Trophoblast cell (in vitro differentiated cells and primary cell): ENCODE data around the gene SLC39A9.
A peak's percentile ranks its signal among the peaks of the same experiment; 100 is the strongest.

Source experiments
- DNase-seq, 2 donors: peaks; one replicate each; pipeline ENCODE4 v3.0.0-alpha.2; 2016
- H2AFZ ChIP-seq: 2 replicates; pipeline ENCODE4 v1.6.1; 2013; ENCODE audit warnings: low read length, moderate library complexity, mild to moderate bottlenecking; ENCODE audit not compliant: insufficient read depth, poor library complexity
- H2AK5ac ChIP-seq: 2 replicates; pipeline ENCODE4 v1.6.1; 2013; ENCODE audit warnings: mild to moderate bottlenecking, low read length
- H2BK120ac ChIP-seq: 2 replicates; pipeline ENCODE4 v1.6.1; 2013; ENCODE audit warnings: low read length, mild to moderate bottlenecking, moderate library complexity; ENCODE audit not compliant: insufficient read depth, poor library complexity
- H2BK12ac ChIP-seq: 2 replicates; pipeline ENCODE4 v1.6.1; 2013; ENCODE audit warnings: mild to moderate bottlenecking, low read length, moderate library complexity
- H2BK5ac ChIP-seq: 2 replicates; pipeline ENCODE4 v1.6.1; 2013; ENCODE audit warnings: low read length, low read depth, moderate library complexity, mild to moderate bottlenecking; ENCODE audit not compliant: poor library complexity
- H3K14ac ChIP-seq: 2 replicates; pipeline ENCODE4 v1.6.1; 2013; ENCODE audit warnings: mild to moderate bottlenecking, low read length
- H3K18ac ChIP-seq: 2 replicates; pipeline ENCODE4 v1.6.1; 2013; ENCODE audit warnings: mild to moderate bottlenecking, low read length
- H3K23ac ChIP-seq: 2 replicates; pipeline ENCODE4 v1.6.1; 2013; ENCODE audit warnings: low read length
- H3K27ac ChIP-seq: 2 replicates; pipeline ENCODE4 v1.5.1; 2013; ENCODE audit warnings: low read depth, mild to moderate bottlenecking, inconsistent platforms, low read length, moderate library complexity
- H3K27me3 ChIP-seq: 2 replicates; pipeline ENCODE4 v1.6.1; 2013; ENCODE audit warnings: inconsistent platforms, mild to moderate bottlenecking, low read length, moderate library complexity; ENCODE audit not compliant: insufficient read depth
- H3K36me3 ChIP-seq, 2 experiments: 1 replicate in 1 of 2; 2 replicates in 1 of 2; pipeline ENCODE4 v1.6.1; 2013; ENCODE audit warnings: low read length in 2 of 2, mild to moderate bottlenecking in 2 of 2, moderate library complexity in 1 of 2; ENCODE audit not compliant: insufficient read depth in 2 of 2, control insufficient read depth in 1 of 2
- H3K4ac ChIP-seq: 2 replicates; pipeline ENCODE4 v1.6.1; 2013; ENCODE audit warnings: low read depth, mild to moderate bottlenecking, low read length, moderate library complexity
- H3K4me1 ChIP-seq, 2 experiments: 1 replicate in 1 of 2; 2 replicates in 1 of 2; pipeline ENCODE4 v1.6.1; 2013; ENCODE audit warnings: low read length in 2 of 2, mild to moderate bottlenecking in 2 of 2, moderate library complexity in 1 of 2; ENCODE audit not compliant: insufficient read depth in 2 of 2, control insufficient read depth in 1 of 2
- H3K4me2 ChIP-seq: 2 replicates; pipeline ENCODE4 v1.6.1; 2013; ENCODE audit warnings: inconsistent platforms, mild to moderate bottlenecking, low read length, moderate library complexity
- H3K4me3 ChIP-seq: 2 replicates; pipeline ENCODE4 v1.5.1; 2013; ENCODE audit warnings: mild to moderate bottlenecking, low read depth, low read length, inconsistent platforms
- H3K79me1 ChIP-seq: one replicate; pipeline ENCODE4 v1.6.1; 2013; ENCODE audit warnings: low read length
- H3K79me2 ChIP-seq: 2 replicates; pipeline ENCODE4 v1.6.1; 2013; ENCODE audit warnings: low read length, mild to moderate bottlenecking; ENCODE audit not compliant: control insufficient read depth, insufficient read depth, poor library complexity
- H3K9ac ChIP-seq: 2 replicates; pipeline ENCODE4 v1.6.1; 2013; ENCODE audit warnings: mild to moderate bottlenecking, low read length
- H3K9me3 ChIP-seq: 2 replicates; pipeline ENCODE4 v1.6.1; 2013; ENCODE audit warnings: low read depth, mild to moderate bottlenecking, control low read depth, inconsistent platforms, low read length; ENCODE audit not compliant: insufficient read depth
- H4K12ac ChIP-seq: 2 replicates; pipeline ENCODE4 v1.6.1; 2013; ENCODE audit warnings: low read depth, mild to moderate bottlenecking, low read length, moderate library complexity
- H4K8ac ChIP-seq: 2 replicates; pipeline ENCODE4 v1.6.1; 2013; ENCODE audit warnings: low read depth, mild to moderate bottlenecking, low read length, moderate library complexity
- H4K91ac ChIP-seq: one replicate; pipeline ENCODE4 v1.6.1; 2013; ENCODE audit warnings: low read depth, mild to moderate bottlenecking, low read length, moderate library complexity
- WGBS: extraction: QIAGEN DNeasy Blood & Tissue Kit; methylation state at CpG from one replicate; pipeline ENCODE4 v1.1.7; 2013; ENCODE audit warnings: missing lambda C conversion rate; ENCODE audit not compliant: insufficient read length, insufficient coverage; ENCODE audit errors: extremely low coverage; 5-methylcytosine and 5-hydroxymethylcytosine counted together

Gene SLC39A9

GRCh38 chr14:69471436-69471835 lies 72.9 kb downstream of the SLC39A9 start:
- no peak overlapping the region for H3K4me3 ChIP-seq
- H2AK5ac ChIP-seq, result no peak overlapping the region
- no peak for DNase-seq
- peaks cover 2% of the 10 kb centered on the region for H3K9me3 ChIP-seq
- no peaks in the 10 kb centered on the region for H3K36me3 ChIP-seq
- no peak overlapping the region for H3K23ac ChIP-seq
- no peaks in the 10 kb centered on the region for H3K79me1 ChIP-seq
- no peak overlapping the region for H2BK5ac ChIP-seq
- no peak overlapping the region for H4K12ac ChIP-seq
- no peak overlapping the region for H3K4ac ChIP-seq
- no peak overlapping the region for H2AFZ ChIP-seq
- no peak overlapping the region for H2BK120ac ChIP-seq
- no peak overlapping the region for H3K9ac ChIP-seq
- no peak overlapping the region for H3K4me2 ChIP-seq
- H4K8ac ChIP-seq, result no peak overlapping the region
- no peak overlapping the region for H3K18ac ChIP-seq
- H3K27ac ChIP-seq, result no peak overlapping the region
- no peak overlapping the region for H2BK12ac ChIP-seq
- no peaks in the 10 kb centered on the region for H3K79me2 ChIP-seq
- WGBS, result no CpG with 5 or more reads among the region's 3 CpGs
- H3K27me3 ChIP-seq, result no peaks in the 10 kb centered on the region
- no peak overlapping the region for H3K14ac ChIP-seq
- peaks cover 0 to 9% of the 10 kb centered on the region in 2 experiments for H3K4me1 ChIP-seq
- H4K91ac ChIP-seq, result no peak overlapping the region

DNA sequence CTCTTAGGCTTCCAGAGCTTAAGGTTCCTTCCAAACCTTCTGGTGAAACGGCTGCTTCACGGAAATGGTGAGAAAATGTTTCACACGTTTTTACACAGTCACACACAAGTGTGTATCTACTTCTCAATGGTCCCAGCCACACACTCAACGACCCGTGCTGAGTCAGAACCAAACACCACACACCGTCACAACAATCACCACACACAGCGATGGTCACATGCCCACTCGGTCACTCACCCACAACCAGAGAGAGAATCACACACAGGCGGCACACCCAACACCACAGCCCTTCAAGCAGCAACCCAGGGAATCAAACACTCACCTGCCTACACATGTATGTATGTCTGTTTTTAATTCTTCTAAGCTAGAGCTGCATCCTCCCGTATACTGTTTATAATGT lies 73.4 kb downstream of the SLC39A9 start:
- no peaks in the 10 kb centered on the region for H3K79me2 ChIP-seq
- no peaks in the 10 kb centered on the region for H3K36me3 ChIP-seq
- H3K4me3 ChIP-seq, result no peak overlapping the region
- H3K79me1 ChIP-seq, result no peaks in the 10 kb centered on the region
- DNase-seq, result no peak
- no peak overlapping the region for H3K14ac ChIP-seq
- no peak overlapping the region for H3K27ac ChIP-seq
- no peak overlapping the region for H4K8ac ChIP-seq
- H4K91ac ChIP-seq, result no peak overlapping the region
- no peak overlapping the region for H3K9ac ChIP-seq
- peaks cover 2% of the 10 kb centered on the region for H3K9me3 ChIP-seq
- peaks cover 0 to 9% of the 10 kb centered on the region in 2 experiments for H3K4me1 ChIP-seq
- H2BK12ac ChIP-seq, result no peak overlapping the region
- no peak overlapping the region for H2AFZ ChIP-seq
- WGBS, result no CpG with 5 or more reads among the region's 10 CpGs
- H3K23ac ChIP-seq, result no peak overlapping the region
- no peak overlapping the region for H3K4ac ChIP-seq
- H2AK5ac ChIP-seq, result no peak overlapping the region
- H2BK120ac ChIP-seq, result no peak overlapping the region
- no peak overlapping the region for H3K4me2 ChIP-seq
- no peaks in the 10 kb centered on the region for H3K27me3 ChIP-seq
- H2BK5ac ChIP-seq, result no peak overlapping the region
- H4K12ac ChIP-seq, result no peak overlapping the region
- H3K18ac ChIP-seq, result no peak overlapping the region

GRCh38 chr14:69473260-69473659 lies 74.8 kb downstream of the SLC39A9 start:
- Histone ChIP-seq H4K8ac (no peak overlapping the region), H3K9me3 (peaks cover 2% of the 10 kb centered on the region), H3K4ac (no peak overlapping the region), H3K27ac (no peak overlapping the region), H3K18ac (no peak overlapping the region), H2BK12ac (no peak overlapping the region), H3K4me3 (no peak overlapping the region), H2AK5ac (no peak overlapping the region), H3K9ac (no peak overlapping the region), H2AFZ (no peak overlapping the region), H3K23ac (no peak overlapping the region), H3K14ac (no peak overlapping the region), H2BK5ac (no peak overlapping the region), H3K4me2 (no peak overlapping the region), H3K4me1 (peaks cover 0 to 9% of the 10 kb centered on the region in 2 experiments), H2BK120ac (no peak overlapping the region), H4K12ac (no peak overlapping the region), H3K36me3 (no peaks in the 10 kb centered on the region), H3K27me3 (no peaks in the 10 kb centered on the region), H3K79me2 (no peaks in the 10 kb centered on the region), H4K91ac (no peak overlapping the region), H3K79me1 (no peaks in the 10 kb centered on the region)
- no CpG with 5 or more reads among the region's 3 CpGs for WGBS
- DNase-seq, result peak; percentile 48 to 81

DNA sequence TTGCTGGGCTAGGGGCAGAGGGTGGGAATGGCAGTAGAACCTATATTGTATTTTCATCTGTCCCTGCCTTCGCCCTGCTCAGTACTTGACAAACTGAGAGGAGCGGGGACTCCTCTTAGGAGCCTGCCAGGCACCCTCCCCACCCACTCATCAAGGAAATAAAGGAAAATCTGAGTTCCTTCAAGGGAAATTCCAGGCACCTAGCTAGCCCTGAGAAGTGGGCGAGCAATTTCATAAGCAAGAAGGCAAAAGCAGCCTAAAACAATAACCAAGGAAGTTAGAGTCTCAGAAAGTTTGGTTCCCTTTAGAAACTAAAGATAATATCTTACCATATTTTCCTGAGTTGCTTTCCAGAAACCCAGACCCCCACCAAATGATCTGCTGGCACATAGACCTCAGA lies 75.5 kb downstream of the SLC39A9 start:
- no peaks in the 10 kb centered on the region for H3K36me3 ChIP-seq
- no CpG with 5 or more reads among the region's 3 CpGs for WGBS

More for the DNA sequence above, 75.5 kb downstream of the SLC39A9 start:
- Histone ChIP-seq H4K12ac (no peak overlapping the region), H3K14ac (no peak overlapping the region), H3K79me2 (no peaks in the 10 kb centered on the region), H3K4me2 (no peak overlapping the region), H3K18ac (no peak overlapping the region), H3K27ac (no peak overlapping the region), H2AK5ac (no peak overlapping the region), H3K9ac (no peak overlapping the region), H3K23ac (no peak overlapping the region), H3K4ac (no peak overlapping the region), H4K91ac (no peak overlapping the region), H3K4me3 (no peak overlapping the region), H3K9me3 (peaks cover 2% of the 10 kb centered on the region), H2AFZ (no peak overlapping the region), H2BK12ac (no peak overlapping the region), H3K4me1 (peaks cover 0 to 9% of the 10 kb centered on the region in 2 experiments), H2BK120ac (no peak overlapping the region), H3K79me1 (no peaks in the 10 kb centered on the region), H3K27me3 (no peaks in the 10 kb centered on the region), H4K8ac (no peak overlapping the region), H2BK5ac (no peak overlapping the region)
- no peak for DNase-seq
